DND-41 (cell line): ENCODE data around the gene PLK2.

Source experiments
- EZH2 ChIP-seq: IDR thresholded peaks from 3 replicates; pipeline ENCODE4 v1.6.1; 2012; ENCODE audit warnings: borderline replicate concordance, low read depth, mild to moderate bottlenecking, moderate library complexity, low read length, inconsistent platforms; ENCODE audit not compliant: severe bottlenecking
- TF ChIP-seq, protein P1 (sequence below): IDR thresholded peaks from 2 replicates; pipeline ENCODE4 v1.5.1; 2012; ENCODE audit warnings: borderline replicate concordance, low read length, moderate library complexity, mild to moderate bottlenecking; ENCODE audit not compliant: poor library complexity, severe bottlenecking; ENCODE audit errors: extremely low read depth

DNA sequence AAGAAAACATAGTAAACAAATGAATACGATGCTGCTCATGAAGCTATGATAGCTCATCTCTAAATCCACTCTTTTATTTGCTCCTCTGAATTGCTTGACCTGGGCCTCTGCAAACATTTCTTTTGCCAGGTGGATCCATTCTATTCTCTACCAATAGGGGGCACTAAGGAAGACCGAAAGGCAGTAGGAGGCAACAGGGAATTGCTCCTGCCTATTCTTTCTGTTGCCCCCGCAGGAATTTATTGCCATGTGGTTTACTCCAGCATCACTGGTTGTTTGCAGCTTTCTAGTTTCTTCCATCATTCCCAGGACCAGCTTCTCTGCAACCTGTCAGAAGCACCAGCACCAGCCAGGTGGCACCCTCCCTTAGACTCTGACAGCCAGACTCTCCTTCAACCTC is 36.6 kb upstream of the PLK2 start:
- TF ChIP-seq, protein P1, sequence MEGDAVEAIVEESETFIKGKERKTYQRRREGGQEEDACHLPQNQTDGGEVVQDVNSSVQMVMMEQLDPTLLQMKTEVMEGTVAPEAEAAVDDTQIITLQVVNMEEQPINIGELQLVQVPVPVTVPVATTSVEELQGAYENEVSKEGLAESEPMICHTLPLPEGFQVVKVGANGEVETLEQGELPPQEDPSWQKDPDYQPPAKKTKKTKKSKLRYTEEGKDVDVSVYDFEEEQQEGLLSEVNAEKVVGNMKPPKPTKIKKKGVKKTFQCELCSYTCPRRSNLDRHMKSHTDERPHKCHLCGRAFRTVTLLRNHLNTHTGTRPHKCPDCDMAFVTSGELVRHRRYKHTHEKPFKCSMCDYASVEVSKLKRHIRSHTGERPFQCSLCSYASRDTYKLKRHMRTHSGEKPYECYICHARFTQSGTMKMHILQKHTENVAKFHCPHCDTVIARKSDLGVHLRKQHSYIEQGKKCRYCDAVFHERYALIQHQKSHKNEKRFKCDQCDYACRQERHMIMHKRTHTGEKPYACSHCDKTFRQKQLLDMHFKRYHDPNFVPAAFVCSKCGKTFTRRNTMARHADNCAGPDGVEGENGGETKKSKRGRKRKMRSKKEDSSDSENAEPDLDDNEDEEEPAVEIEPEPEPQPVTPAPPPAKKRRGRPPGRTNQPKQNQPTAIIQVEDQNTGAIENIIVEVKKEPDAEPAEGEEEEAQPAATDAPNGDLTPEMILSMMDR, result peak; percentile 42
- no peak for TF ChIP-seq EZH2
